SU-DHL-6 (cell line): ENCODE data around the gene STRA6.

Experiments used
- H2AFZ ChIP-seq: fragments of 200-600 bp; sonication (generic); 2 replicates; pipeline ENCODE4 v1.6.1; 2014; ENCODE audit warnings: low read depth, mild to moderate bottlenecking, moderate library complexity, mixed read lengths, antibody characterized with exemption, low read length; ENCODE audit not compliant: severe bottlenecking
- H3F3A ChIP-seq: fragments of 200-600 bp; shearing (Covaris generic); 2 replicates; pipeline ENCODE4 v1.6.0; 2016; ENCODE audit warnings: antibody characterized with exemption, mild to moderate bottlenecking; ENCODE audit not compliant: insufficient read depth
- H3K27ac ChIP-seq: fragments of 200-600 bp; sonication (generic); 2 replicates; pipeline ENCODE4 v1.5.1; 2016; ENCODE audit warnings: low read depth, mild to moderate bottlenecking, low read length, moderate library complexity, mixed read lengths
- H3K27me3 ChIP-seq: fragments of 200-600 bp; sonication (generic), shearing (Covaris generic); 2 replicates; pipeline ENCODE4 v1.6.0; 2014; ENCODE audit warnings: mild to moderate bottlenecking, low read length
- H3K36me3 ChIP-seq: fragments of 200-600 bp; sonication (generic); 2 replicates; pipeline ENCODE4 v1.6.1; 2014; ENCODE audit warnings: mild to moderate bottlenecking, low read length, mixed read lengths
- H3K4me2 ChIP-seq: fragments of 300-600, 200-600 bp; shearing (Covaris generic), sonication (generic); 2 replicates; pipeline ENCODE4 v1.6.0; 2014; ENCODE audit warnings: low read length, low read depth, mild to moderate bottlenecking; ENCODE audit not compliant: poor library complexity, severe bottlenecking
- H3K4me3 ChIP-seq: fragments of 200-600 bp; sonication (generic); 2 replicates; pipeline ENCODE4 v1.5.1; 2014; ENCODE audit warnings: antibody characterized with exemption, low read length, mild to moderate bottlenecking, mixed read lengths; ENCODE audit not compliant: insufficient read depth, poor library complexity, severe bottlenecking
- H3K79me2 ChIP-seq: fragments of 200-600 bp; sonication (generic); 2 replicates; pipeline ENCODE4 v1.6.1; 2014; ENCODE audit warnings: mild to moderate bottlenecking, low read length, moderate library complexity; ENCODE audit not compliant: insufficient read depth
- H3K9ac ChIP-seq: fragments of 200-600 bp; sonication (generic); 2 replicates; pipeline ENCODE4 v1.7.0; 2014; ENCODE audit warnings: mild to moderate bottlenecking, low read length
- H3K9me2 ChIP-seq: fragments of 200-600 bp; sonication (generic); replicated peaks from 2 replicates; pipeline ENCODE4 v1.6.1; 2014; ENCODE audit warnings: low read length; ENCODE audit not compliant: insufficient read depth
- H3K9me3 ChIP-seq: fragments of 200-600 bp; sonication (generic); 2 replicates; pipeline ENCODE4 v1.6.1; 2014; ENCODE audit warnings: low read length, mixed read lengths; ENCODE audit not compliant: insufficient read depth
- H4K20me1 ChIP-seq: fragments of 200-600 bp; sonication (generic); 2 replicates; pipeline ENCODE4 v1.6.1; 2014; ENCODE audit warnings: low read depth, mild to moderate bottlenecking, antibody characterized with exemption, low read length, moderate library complexity, mixed read lengths
- EZH2phosphoT487 ChIP-seq: fragments of 200-600 bp; sonication (generic), shearing (Covaris generic); conservative IDR thresholded peaks from 2 replicates; pipeline ENCODE4 v1.6.1; 2018; ENCODE audit warnings: mild to moderate bottlenecking, antibody characterized with exemption, low read length, moderate library complexity, mixed read lengths
- TF ChIP-seq, protein P1 (sequence below): fragments of 200-600 bp; sonication (generic); IDR thresholded peaks from one replicate; pipeline ENCODE4 v1.5.1; 2017; ENCODE audit warnings: antibody characterized with exemption, mild to moderate bottlenecking, low read length, moderate library complexity; ENCODE audit not compliant: insufficient read depth, poor library complexity, severe bottlenecking

Gene STRA6

GRCh38 chr15:74226761-74227540 is 24.4 kb upstream of the STRA6 start:
- H3K9ac ChIP-seq, result no peak overlapping the region
- H4K20me1 ChIP-seq, result no peaks in the 10 kb centered on the region
- H3K9me3 ChIP-seq, result no peaks in the 10 kb centered on the region
- no peaks in the 10 kb centered on the region for H3F3A ChIP-seq
- H3K4me3 ChIP-seq, result no peak overlapping the region
- no peaks in the 10 kb centered on the region for H3K36me3 ChIP-seq
- no peaks in the 10 kb centered on the region for H3K9me2 ChIP-seq
- no peaks in the 10 kb centered on the region for H3K79me2 ChIP-seq
- TF ChIP-seq, protein P1, sequence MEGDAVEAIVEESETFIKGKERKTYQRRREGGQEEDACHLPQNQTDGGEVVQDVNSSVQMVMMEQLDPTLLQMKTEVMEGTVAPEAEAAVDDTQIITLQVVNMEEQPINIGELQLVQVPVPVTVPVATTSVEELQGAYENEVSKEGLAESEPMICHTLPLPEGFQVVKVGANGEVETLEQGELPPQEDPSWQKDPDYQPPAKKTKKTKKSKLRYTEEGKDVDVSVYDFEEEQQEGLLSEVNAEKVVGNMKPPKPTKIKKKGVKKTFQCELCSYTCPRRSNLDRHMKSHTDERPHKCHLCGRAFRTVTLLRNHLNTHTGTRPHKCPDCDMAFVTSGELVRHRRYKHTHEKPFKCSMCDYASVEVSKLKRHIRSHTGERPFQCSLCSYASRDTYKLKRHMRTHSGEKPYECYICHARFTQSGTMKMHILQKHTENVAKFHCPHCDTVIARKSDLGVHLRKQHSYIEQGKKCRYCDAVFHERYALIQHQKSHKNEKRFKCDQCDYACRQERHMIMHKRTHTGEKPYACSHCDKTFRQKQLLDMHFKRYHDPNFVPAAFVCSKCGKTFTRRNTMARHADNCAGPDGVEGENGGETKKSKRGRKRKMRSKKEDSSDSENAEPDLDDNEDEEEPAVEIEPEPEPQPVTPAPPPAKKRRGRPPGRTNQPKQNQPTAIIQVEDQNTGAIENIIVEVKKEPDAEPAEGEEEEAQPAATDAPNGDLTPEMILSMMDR, result no peak
- no peak for TF ChIP-seq EZH2phosphoT487
- no peak overlapping the region for H3K4me2 ChIP-seq
- no peak overlapping the region for H2AFZ ChIP-seq
- H3K27ac ChIP-seq, result no peak overlapping the region
- no peaks in the 10 kb centered on the region for H3K27me3 ChIP-seq

GRCh38 chr15:74225928-74226327 is 23.3 kb upstream of the STRA6 start:
- no peak overlapping the region for H2AFZ ChIP-seq
- H3K9me2 ChIP-seq, result no peaks in the 10 kb centered on the region
- H3K9me3 ChIP-seq, result no peaks in the 10 kb centered on the region
- no peak overlapping the region for H3K4me3 ChIP-seq
- H3K9ac ChIP-seq, result no peak overlapping the region
- no peak for TF ChIP-seq EZH2phosphoT487
- TF ChIP-seq, protein P1, result no peak
- H3K36me3 ChIP-seq, result no peaks in the 10 kb centered on the region
- H3F3A ChIP-seq, result no peaks in the 10 kb centered on the region
- H4K20me1 ChIP-seq, result no peaks in the 10 kb centered on the region
- H3K4me2 ChIP-seq, result no peak overlapping the region
- no peaks in the 10 kb centered on the region for H3K79me2 ChIP-seq
- H3K27ac ChIP-seq, result no peak overlapping the region
- H3K27me3 ChIP-seq, result no peaks in the 10 kb centered on the region

- Histone ChIP-seq H3K36me3 (no peaks in the 10 kb centered on the region), H3K4me2 (no peak overlapping the region), H3K27me3 (no peaks in the 10 kb centered on the region), H3K4me3 (no peak overlapping the region), H4K20me1 (no peaks in the 10 kb centered on the region), H3K79me2 (no peaks in the 10 kb centered on the region), H3K9me3 (no peaks in the 10 kb centered on the region), H3F3A (no peaks in the 10 kb centered on the region), H3K9me2 (no peaks in the 10 kb centered on the region), H3K9ac (no peak overlapping the region), H3K27ac (no peak overlapping the region), H2AFZ (no peak overlapping the region)
- TF ChIP-seq, protein P1, result no peak
- TF ChIP-seq EZH2phosphoT487, result no peak
Measured at GRCh38 chr15:74222240-74223119, 19.9 kb upstream of the STRA6 start.
